HEK293T (cell line): ENCODE data around the gene PRCD.

ENCODE experiments used
- CTCF ChIA-PET: fragments of 350-600 bp; formaldehyde crosslinking; extraction: SDS; loops from one replicate; lab custom pipeline; 2021; ENCODE audit warnings: antibody characterized with exemption, inconsistent platforms; lab: Yijun Ruan, JAX
- POLR2A ChIA-PET: fragments of 350-600 bp; formaldehyde crosslinking; extraction: SDS; loops from one replicate; lab custom pipeline; 2020; ENCODE audit warnings: antibody characterized with exemption, inconsistent platforms; lab: Yijun Ruan, JAX
- DNase-seq: peaks from one replicate; pipeline ENCODE4 v3.0.0; 2012; ENCODE audit warnings: mixed read lengths; ENCODE audit errors: extremely low spot score
- ARNT ChIP-seq: fragments of 450-650 bp; IDR thresholded peaks from 2 replicates; pipeline ENCODE4 v1.6.1; 2017; ENCODE audit warnings: mild to moderate bottlenecking
- BHLHE40 ChIP-seq: fragments of 450-650 bp; IDR thresholded peaks from 2 replicates; pipeline ENCODE4 v1.6.1; 2016; ENCODE audit warnings: mild to moderate bottlenecking, moderate library complexity, borderline replicate concordance
- CTBP1 ChIP-seq: fragments of 450-650 bp; IDR thresholded peaks from 2 replicates; pipeline ENCODE4 v1.6.1; 2016; ENCODE audit warnings: borderline replicate concordance
- ELF4 ChIP-seq: fragments of 450-650 bp; IDR thresholded peaks from 2 replicates; pipeline ENCODE4 v1.6.1; 2017; ENCODE audit warnings: antibody characterized with exemption
- FOXA1 ChIP-seq: fragments of 450-650 bp; IDR thresholded peaks from 2 replicates; pipeline ENCODE4 v1.6.1; 2016; ENCODE audit warnings: mild to moderate bottlenecking
- FOXK2 ChIP-seq: fragments of 450-650 bp; IDR thresholded peaks from 2 replicates; pipeline ENCODE4 v1.6.1; 2016; ENCODE audit warnings: mild to moderate bottlenecking
- FOXM1 ChIP-seq: fragments of 450-650 bp; IDR thresholded peaks from 2 replicates; pipeline ENCODE4 v1.6.1; 2017; ENCODE audit warnings: mild to moderate bottlenecking, borderline replicate concordance
- HDGF ChIP-seq: fragments of 450-650 bp; IDR thresholded peaks from 2 replicates; pipeline ENCODE4 v1.6.1; 2017; ENCODE audit warnings: antibody characterized with exemption, borderline replicate concordance
- L3MBTL2 ChIP-seq: fragments of 450-650 bp; conservative IDR thresholded peaks from 2 replicates; pipeline ENCODE4 v1.6.1; 2016; ENCODE audit warnings: mild to moderate bottlenecking
- LEF1 ChIP-seq: fragments of 450-650 bp; IDR thresholded peaks from 2 replicates; pipeline ENCODE4 v1.6.1; 2017; ENCODE audit warnings: mild to moderate bottlenecking, borderline replicate concordance
- NFRKB ChIP-seq: fragments of 450-650 bp; IDR thresholded peaks from 2 replicates; pipeline ENCODE4 v1.6.1; 2016; ENCODE audit warnings: mild to moderate bottlenecking, moderate library complexity
- SP1 ChIP-seq: fragments of 450-650 bp; IDR thresholded peaks from 2 replicates; pipeline ENCODE4 v1.6.1; 2017
- SUZ12 ChIP-seq: fragments of 450-650 bp; IDR thresholded peaks from 2 replicates; pipeline ENCODE4 v1.6.1; 2016; ENCODE audit warnings: mild to moderate bottlenecking
- TARDBP ChIP-seq: fragments of 450-650 bp; IDR thresholded peaks from 2 replicates; pipeline ENCODE4 v1.6.1; 2016
- ZNF384 ChIP-seq: fragments of 450-650 bp; IDR thresholded peaks from 2 replicates; pipeline ENCODE4 v1.6.1; 2016
- TF ChIP-seq, protein P1 (sequence below): fragments of 450-650 bp; IDR thresholded peaks from 2 replicates; pipeline ENCODE4 v1.6.1; 2016

PRCD gene

DNA sequence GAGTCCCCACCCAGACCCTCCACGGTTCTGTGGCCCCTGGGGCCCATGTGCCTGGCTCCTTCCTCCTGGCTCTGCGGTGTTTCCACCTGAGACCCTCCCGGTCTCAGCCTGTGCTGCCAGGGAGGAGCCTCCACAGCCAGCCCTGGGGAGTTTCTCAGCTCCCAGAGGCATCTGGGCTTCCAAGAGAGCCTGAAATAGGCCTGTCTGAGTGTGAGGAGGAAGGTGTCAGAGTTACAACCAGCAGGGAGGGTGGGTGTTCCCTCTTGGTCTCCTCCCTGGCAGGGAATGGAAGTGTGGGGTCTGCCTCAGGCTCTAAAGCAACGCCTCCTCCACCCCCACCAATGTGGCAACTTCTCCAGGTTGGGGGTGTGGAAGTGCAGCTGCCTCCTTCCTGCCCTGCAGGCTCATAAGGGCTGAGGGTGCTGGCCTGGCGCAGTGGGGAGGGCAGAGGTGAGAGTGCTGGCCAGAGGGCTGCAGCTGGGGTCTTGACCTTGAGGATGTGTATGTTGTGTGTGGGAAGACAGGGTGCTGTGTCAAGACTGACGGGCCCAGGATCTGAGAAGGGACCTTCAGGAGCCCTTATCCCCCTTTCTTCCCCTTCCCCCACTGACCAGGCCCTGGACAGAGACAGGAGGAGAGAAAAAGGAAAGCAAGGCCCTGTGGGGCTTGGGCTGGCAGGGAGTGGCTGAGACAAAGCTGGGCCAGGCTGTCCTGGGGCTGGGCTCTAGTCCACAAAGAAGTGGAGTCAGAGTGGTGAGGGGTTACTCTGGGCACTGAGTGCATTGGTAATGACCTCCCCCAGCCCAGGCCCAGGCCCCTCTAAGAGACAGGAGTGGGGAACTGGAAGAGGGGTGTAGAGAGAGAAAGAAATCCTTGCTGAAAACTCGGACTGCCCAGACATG lies 4.8 kb upstream of the PRCD start:
- DNase-seq: no peak
- CTCF ChIA-PET: no interaction called here
- TF ChIP-seq BHLHE40: no peak
- no peak for TF ChIP-seq HDGF
- no peak for TF ChIP-seq ELF4
- TF ChIP-seq L3MBTL2: no peak
- TF ChIP-seq FOXM1: no peak
- no peak for TF ChIP-seq FOXA1
- TF ChIP-seq, protein P1, sequence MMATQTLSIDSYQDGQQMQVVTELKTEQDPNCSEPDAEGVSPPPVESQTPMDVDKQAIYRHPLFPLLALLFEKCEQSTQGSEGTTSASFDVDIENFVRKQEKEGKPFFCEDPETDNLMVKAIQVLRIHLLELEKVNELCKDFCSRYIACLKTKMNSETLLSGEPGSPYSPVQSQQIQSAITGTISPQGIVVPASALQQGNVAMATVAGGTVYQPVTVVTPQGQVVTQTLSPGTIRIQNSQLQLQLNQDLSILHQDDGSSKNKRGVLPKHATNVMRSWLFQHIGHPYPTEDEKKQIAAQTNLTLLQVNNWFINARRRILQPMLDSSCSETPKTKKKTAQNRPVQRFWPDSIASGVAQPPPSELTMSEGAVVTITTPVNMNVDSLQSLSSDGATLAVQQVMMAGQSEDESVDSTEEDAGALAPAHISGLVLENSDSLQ: no peak
- no peak for TF ChIP-seq SP1
- TF ChIP-seq CTBP1: no peak
- TF ChIP-seq LEF1: no peak
- no peak for TF ChIP-seq ZNF384
- POLR2A ChIA-PET: interaction anchor here (1.2 to 1.4 kb wide), 2 partner anchors 12 to 23 kb away, joined by 4 to 7 read pairs; no protein-coding TSS in a partner anchor

DNA sequence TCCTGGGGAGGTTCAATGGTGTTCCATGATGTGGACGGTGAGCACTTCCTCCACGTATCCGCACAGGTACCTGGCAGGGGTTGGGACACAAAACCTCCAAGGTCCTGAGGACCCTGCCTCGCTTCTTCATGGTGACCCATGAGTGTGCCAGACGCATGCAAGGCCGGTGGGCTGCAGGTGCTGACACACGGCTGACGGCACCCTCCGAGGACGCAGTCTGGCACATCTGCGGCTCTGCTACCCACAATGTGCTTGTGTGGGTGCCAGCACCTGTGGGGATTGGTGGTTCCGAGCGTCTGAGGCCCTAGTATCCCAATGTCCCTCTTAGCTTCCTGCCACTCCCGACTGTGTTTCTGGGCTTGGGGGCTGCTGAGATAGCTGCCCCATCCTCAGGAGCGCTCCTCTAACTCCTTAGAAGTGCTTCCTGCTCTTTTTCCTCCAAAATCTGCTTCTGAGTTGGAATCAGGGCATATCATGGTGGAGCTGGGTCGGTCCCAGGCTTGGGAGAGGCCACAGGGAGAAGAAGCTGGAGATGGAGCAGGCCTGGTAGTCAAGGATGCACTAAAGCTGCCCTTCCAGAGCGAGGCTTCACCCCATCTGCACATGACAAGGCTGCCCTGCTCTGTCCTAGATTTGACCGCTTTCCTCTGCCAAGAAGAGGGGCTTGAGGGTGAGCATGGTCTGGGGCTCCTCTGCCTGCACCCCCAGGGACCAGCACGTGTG lies 3.9 kb upstream of the PRCD start:
- ChIA-PET CTCF (interaction anchor here (1.0 to 1.2 kb wide), 3 partner anchors 11 to 29 kb away, joined by 3 to 5 read pairs (median 3); no protein-coding TSS in a partner anchor), POLR2A (interaction anchor here (1.2 to 1.4 kb wide), 2 partner anchors 11 to 22 kb away, joined by 4 to 7 read pairs; no protein-coding TSS in a partner anchor)
- DNase-seq: no peak
- TF ChIP-seq, protein P1: no peak
- TF ChIP-seq HDGF (no peak), ELF4 (no peak), SUZ12 (no peak), L3MBTL2 (no peak), FOXK2 (no peak), ZNF384 (no peak)

DNA sequence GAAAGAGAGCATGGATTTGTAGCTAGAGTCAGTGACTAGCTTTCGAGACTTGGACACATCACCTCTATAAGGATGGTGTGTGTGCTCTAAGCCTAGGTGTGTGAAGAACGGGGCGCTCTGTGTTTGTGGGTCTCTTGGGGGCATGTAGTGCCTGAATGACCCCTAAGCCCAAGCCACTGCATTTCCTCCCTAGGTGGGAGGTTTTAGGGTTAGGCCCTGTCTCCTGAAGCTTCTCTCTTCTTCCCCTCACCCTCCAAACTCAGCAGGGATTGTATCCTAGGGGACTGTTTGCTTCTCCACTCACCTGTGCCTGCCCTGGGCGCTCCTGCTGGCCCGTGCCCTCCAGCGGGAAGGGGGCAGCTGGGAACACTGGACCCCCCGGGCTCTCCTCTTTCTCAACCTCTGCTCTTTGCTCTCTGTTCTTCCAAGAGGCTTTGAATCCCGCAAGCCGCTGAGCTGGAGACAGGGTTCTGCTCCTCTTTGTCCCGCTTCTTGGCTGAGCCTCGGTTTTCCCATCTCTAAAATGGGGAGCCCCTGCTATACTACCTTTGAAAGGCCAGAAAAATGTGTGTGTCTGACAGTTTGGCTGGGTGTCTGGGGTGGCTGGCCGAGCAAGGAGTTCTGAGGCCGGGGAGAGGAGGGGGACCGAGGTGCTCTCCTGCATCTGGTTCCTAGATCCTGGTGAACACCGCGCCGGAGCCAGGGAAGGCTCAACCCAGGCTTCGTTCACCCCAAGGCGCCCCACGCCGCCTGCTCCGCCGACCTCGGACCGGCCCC lies 3.1 kb upstream of the PRCD start:
- TF ChIP-seq, protein P1: no peak
- TF ChIP-seq SUZ12 (no peak), NFRKB (no peak), SP1 (no peak), L3MBTL2 (no peak), CTBP1 (no peak), ZNF384 (no peak), HDGF (no peak), FOXK2 (no peak), ARNT (no peak), ELF4 (no peak), LEF1 (no peak), TARDBP (no peak), FOXM1 (no peak), BHLHE40 (no peak), FOXA1 (no peak)
- no peak for DNase-seq
- ChIA-PET CTCF (interaction anchor here (0.6 to 1.2 kb wide), 4 partner anchors 10 to 30 kb away, joined by 3 to 5 read pairs (median 4); no protein-coding TSS in a partner anchor), POLR2A (interaction anchor here (1.2 to 1.4 kb wide), 2 partner anchors 10 to 21 kb away, joined by 4 to 7 read pairs; no protein-coding TSS in a partner anchor)

DNA sequence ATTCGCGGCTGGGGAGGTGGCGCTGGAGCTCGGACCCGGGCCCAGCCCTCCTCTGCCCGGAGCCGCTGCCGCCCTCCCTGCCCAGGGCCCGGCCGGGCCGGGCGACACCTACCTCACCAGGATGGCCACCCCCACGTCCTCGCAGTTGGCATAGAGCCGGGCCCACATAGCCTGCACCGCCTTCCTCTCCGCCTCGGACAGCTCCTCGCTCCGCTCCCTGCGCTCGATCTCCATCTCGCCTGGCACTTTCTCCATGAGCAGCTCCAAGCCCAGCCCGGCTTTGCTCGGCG lies 2.6 kb upstream of the PRCD start:
- ChIA-PET CTCF (interaction anchor here (0.6 to 1.0 kb wide), 2 partner anchors 11 to 30 kb away, joined by 3 to 4 read pairs; no protein-coding TSS in a partner anchor), POLR2A (no interaction called here)
- TF ChIP-seq LEF1 (no peak), L3MBTL2 (no peak), FOXK2 (no peak), TARDBP (no peak), NFRKB (no peak), ZNF384 (no peak), HDGF (no peak)
- DNase-seq: no peak

DNA sequence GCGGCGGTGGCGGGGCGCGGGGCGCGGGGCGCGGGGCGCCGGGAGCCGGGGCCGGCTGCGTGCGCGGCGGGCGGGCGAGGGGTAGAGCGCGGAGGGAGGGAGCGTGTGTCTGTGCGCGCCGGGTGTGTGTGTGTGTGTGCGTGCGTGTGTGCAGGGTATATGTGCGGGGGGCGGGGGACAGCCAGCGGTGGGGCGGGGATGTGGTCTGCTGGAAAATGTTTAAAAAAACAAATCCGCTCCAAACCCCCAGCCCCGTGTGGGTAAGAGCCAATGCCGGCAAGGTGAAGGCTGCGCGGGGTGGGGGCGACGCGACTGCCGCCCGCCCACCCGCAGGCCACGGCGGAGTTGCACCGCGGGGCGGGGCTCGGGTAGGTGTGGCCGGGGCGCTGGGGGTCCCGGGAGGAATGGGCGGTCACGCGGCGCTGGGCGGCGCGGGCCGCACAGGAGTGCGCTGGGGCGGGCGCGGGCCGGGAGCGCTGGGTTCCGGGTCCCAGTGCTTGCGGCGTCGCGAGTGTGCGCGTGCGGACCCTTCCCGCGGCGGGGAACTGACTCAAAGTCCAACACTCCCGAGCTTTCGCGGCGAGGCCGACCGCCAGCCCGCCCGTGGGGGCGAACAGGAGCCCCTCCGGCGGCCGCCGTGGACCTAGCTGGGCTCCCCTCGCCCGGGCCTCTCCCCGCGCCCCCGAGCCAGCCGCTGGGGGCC lies 2.1 kb upstream of the PRCD start, which contains the start of gene CYGB:
TSS of gene CYGB (minus strand) at position 132 of the 703 bp plus-strand sequence. CDS start 167 bp downstream, outside the sequence.
- ChIA-PET POLR2A (interaction anchor here (4.0 kb wide), 1 partner anchor 20 kb away, joined by 17 read pairs; no protein-coding TSS in a partner anchor), CTCF (no interaction called here)
- no peak for TF ChIP-seq ELF4
- no peak for TF ChIP-seq ARNT
- no peak for TF ChIP-seq L3MBTL2
- TF ChIP-seq FOXK2: no peak
- no peak for TF ChIP-seq ZNF384
- no peak for TF ChIP-seq SUZ12
- TF ChIP-seq, protein P1: no peak
- TF ChIP-seq FOXM1: no peak
- no peak for TF ChIP-seq LEF1
- no peak for DNase-seq
